ENCODE results near the gene DCLK3.

DNA sequence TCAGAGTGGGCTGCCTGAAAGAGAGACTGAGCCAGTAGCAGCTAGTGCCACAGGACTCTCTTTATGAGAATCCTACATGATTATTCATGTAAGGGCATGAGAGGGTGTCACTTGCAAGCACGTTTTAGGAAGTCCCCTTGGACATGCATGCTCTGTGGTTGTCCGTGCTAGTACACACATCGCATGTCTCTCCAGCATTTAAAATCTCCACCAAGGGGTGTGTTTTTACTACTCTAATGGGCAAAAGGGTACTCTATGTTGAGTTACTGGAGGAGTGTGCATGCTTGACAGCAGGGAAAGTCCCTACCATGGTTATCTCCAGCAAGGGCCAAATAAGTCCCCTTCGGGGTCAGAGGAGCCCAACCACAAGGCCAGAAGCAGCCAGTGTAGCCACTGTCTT is 70.7 kb downstream of the DCLK3 start:
- TF ChIP-seq SUZ12 (IDR thresholded peaks at IDR 0.05; ENCODE audit: low read length) (no peak), POLR2AphosphoS5 (IDR thresholded peaks at IDR 0.05; ENCODE audit: low read depth, low read length) (no peak), EZH2 (IDR thresholded peaks at IDR 0.05; ENCODE audit: low read depth, low read length, severe bottlenecking) (no peak), CHD2 (IDR thresholded peaks at IDR 0.05; ENCODE audit: low read length) (no peak), ATF2 (IDR thresholded peaks at IDR 0.05; ENCODE audit: low read length) (no peak), YY1 (IDR thresholded peaks at IDR 0.05; ENCODE audit: low read depth, low read length) (no peak), NANOG (IDR thresholded peaks at IDR 0.05; ENCODE audit: insufficient read depth, low read depth, low read length, poor library complexity, severe bottlenecking) (no peak), FOSL1 (IDR thresholded peaks at IDR 0.05; ENCODE audit: insufficient read depth, low read depth, low read length) (no peak)
- TF ChIP-seq, protein P1, sequence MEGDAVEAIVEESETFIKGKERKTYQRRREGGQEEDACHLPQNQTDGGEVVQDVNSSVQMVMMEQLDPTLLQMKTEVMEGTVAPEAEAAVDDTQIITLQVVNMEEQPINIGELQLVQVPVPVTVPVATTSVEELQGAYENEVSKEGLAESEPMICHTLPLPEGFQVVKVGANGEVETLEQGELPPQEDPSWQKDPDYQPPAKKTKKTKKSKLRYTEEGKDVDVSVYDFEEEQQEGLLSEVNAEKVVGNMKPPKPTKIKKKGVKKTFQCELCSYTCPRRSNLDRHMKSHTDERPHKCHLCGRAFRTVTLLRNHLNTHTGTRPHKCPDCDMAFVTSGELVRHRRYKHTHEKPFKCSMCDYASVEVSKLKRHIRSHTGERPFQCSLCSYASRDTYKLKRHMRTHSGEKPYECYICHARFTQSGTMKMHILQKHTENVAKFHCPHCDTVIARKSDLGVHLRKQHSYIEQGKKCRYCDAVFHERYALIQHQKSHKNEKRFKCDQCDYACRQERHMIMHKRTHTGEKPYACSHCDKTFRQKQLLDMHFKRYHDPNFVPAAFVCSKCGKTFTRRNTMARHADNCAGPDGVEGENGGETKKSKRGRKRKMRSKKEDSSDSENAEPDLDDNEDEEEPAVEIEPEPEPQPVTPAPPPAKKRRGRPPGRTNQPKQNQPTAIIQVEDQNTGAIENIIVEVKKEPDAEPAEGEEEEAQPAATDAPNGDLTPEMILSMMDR (IDR thresholded peaks at IDR 0.05; ENCODE audit: control extremely low read depth in 1 of 3, insufficient read depth in 1 of 3, low read depth in 1 of 3, low read length in 3 of 3): no peak
